DLD1 (cell line): ENCODE measurements around the gene TMPRSS11F.
"Not testable (repeated sequence)": the region's sequence is repeated elsewhere in the genome, so short reads cannot be mapped to it uniquely, and the experiment has no call there.

Experiments
- in situ Hi-C: cut with HindIII; loops from 2 replicates; pipeline ENCODE4 v1.10.0; 2017; ENCODE audit warnings: low sequenced_read_pairs

The TMPRSS11F gene

GRCh38 chr4:68129793-68130192 is at the start of gene TMPRSS11F:
Gene TMPRSS11F (minus strand): TSS chr4:68129869. CDS start chr4:68129820, 49 bp downstream.
- in situ Hi-C loops: no loop called here

GRCh38 chr4:68176904-68177303 is 47.2 kb upstream of the TMPRSS11F start:
- in situ Hi-C loops: no loop called here

- in situ Hi-C loops: no loop called here
Measured at GRCh38 chr4:68176500-68176899, 46.8 kb upstream of the TMPRSS11F start.

GRCh38 chr4:68175562-68176155 is 46.0 kb upstream of the TMPRSS11F start:
- in situ Hi-C loops: no loop called here

- in situ Hi-C loops: not testable (repeated sequence)
Measured at GRCh38 chr4:68174389-68174788, 44.7 kb upstream of the TMPRSS11F start.

GRCh38 chr4:68172147-68172546 is 42.5 kb upstream of the TMPRSS11F start:
- in situ Hi-C loops: not testable (repeated sequence)

- in situ Hi-C loops: no loop called here
Measured at GRCh38 chr4:68167706-68168105, 38.0 kb upstream of the TMPRSS11F start.

GRCh38 chr4:68167166-68167565 is 37.5 kb upstream of the TMPRSS11F start:
- in situ Hi-C loops: no loop called here

- in situ Hi-C loops: no loop called here
Measured at GRCh38 chr4:68163754-68164153, 34.1 kb upstream of the TMPRSS11F start.

- in situ Hi-C loops: no loop called here
Measured at GRCh38 chr4:68162196-68162595, 32.5 kb upstream of the TMPRSS11F start.

GRCh38 chr4:68152411-68152810 is 22.7 kb upstream of the TMPRSS11F start:
- in situ Hi-C loops: no loop called here

GRCh38 chr4:68148800-68149685 is 19.4 kb upstream of the TMPRSS11F start:
- in situ Hi-C loops: no loop called here

- in situ Hi-C loops: no loop called here
Measured at GRCh38 chr4:68147079-68147478, 17.4 kb upstream of the TMPRSS11F start.

GRCh38 chr4:68145261-68145660 is 15.6 kb upstream of the TMPRSS11F start:
- in situ Hi-C loops: no loop called here

- in situ Hi-C loops: no loop called here
Measured at GRCh38 chr4:68141852-68142251, 12.2 kb upstream of the TMPRSS11F start.

GRCh38 chr4:68132342-68132741 is 2.7 kb upstream of the TMPRSS11F start:
- in situ Hi-C loops: no loop called here

- in situ Hi-C loops: no loop called here
Measured at GRCh38 chr4:68124262-68124661, 5.4 kb downstream of the TMPRSS11F start.

- in situ Hi-C loops: no loop called here
Measured at GRCh38 chr4:68123525-68123924, 6.1 kb downstream of the TMPRSS11F start.

- in situ Hi-C loops: no loop called here
Measured at GRCh38 chr4:68119921-68120320, 9.7 kb downstream of the TMPRSS11F start.

GRCh38 chr4:68110441-68110840 is 19.2 kb downstream of the TMPRSS11F start:
- in situ Hi-C loops: no loop called here

- in situ Hi-C loops: no loop called here
Measured at GRCh38 chr4:68109868-68110267, 19.8 kb downstream of the TMPRSS11F start.

- in situ Hi-C loops: no loop called here
Measured at GRCh38 chr4:68082758-68083157, 46.9 kb downstream of the TMPRSS11F start.
